ENCODE data around the gene PDE4D.

GRCh38 chr5:59528202-59528862 is 365.2 kb downstream of the PDE4D start:
- TF ChIP-seq CTCF (IDR thresholded peaks at IDR 0.05) (no peak), POLR2A (IDR thresholded peaks at IDR 0.05) (no peak)
